ENCODE data around the gene MAST4.

MAST4 gene

GRCh38 chr5:67198917-67199316, 602.7 kb downstream of the MAST4 start:
- no peak overlapping the region for H3K4me3 ChIP-seq (ENCODE audit: low read length)
- DNase-seq (ENCODE audit: low read depth) = no peak
- no peak for TF ChIP-seq CTCF (conservative IDR thresholded peaks at IDR 0.05; ENCODE audit: low read length)

GRCh38 chr5:67199859-67200258, 603.7 kb downstream of the MAST4 start:
- no peak for TF ChIP-seq CTCF (conservative IDR thresholded peaks at IDR 0.05; ENCODE audit: low read length)
- no peak for DNase-seq (ENCODE audit: low read depth)
- no peak overlapping the region for H3K4me3 ChIP-seq (ENCODE audit: low read length)

GRCh38 chr5:67200809-67201562, 604.8 kb downstream of the MAST4 start:
- no peak overlapping the region for H3K4me3 ChIP-seq (ENCODE audit: low read length)
- DNase-seq (ENCODE audit: low read depth) = no peak
- no peak for TF ChIP-seq CTCF (conservative IDR thresholded peaks at IDR 0.05; ENCODE audit: low read length)

- TF ChIP-seq CTCF (conservative IDR thresholded peaks at IDR 0.05; ENCODE audit: low read length) = no peak
- DNase-seq (ENCODE audit: low read depth) = no peak
- no peak overlapping the region for H3K4me3 ChIP-seq (ENCODE audit: low read length)
Measured at GRCh38 chr5:67201897-67202549, 605.8 kb downstream of the MAST4 start.

GRCh38 chr5:67202828-67203227, 606.6 kb downstream of the MAST4 start:
- DNase-seq (ENCODE audit: low read depth) = no peak
- TF ChIP-seq CTCF (conservative IDR thresholded peaks at IDR 0.05; ENCODE audit: low read length) = no peak
- H3K4me3 ChIP-seq (ENCODE audit: low read length) = no peak overlapping the region

GRCh38 chr5:67203701-67204074, 607.5 kb downstream of the MAST4 start:
- peak; percentile 3 for DNase-seq (ENCODE audit: low read depth)
- TF ChIP-seq CTCF (conservative IDR thresholded peaks at IDR 0.05; ENCODE audit: low read length) = no peak
- no peak overlapping the region for H3K4me3 ChIP-seq (ENCODE audit: low read length)

- no peak for TF ChIP-seq CTCF (conservative IDR thresholded peaks at IDR 0.05; ENCODE audit: low read length)
- DNase-seq (ENCODE audit: low read depth) = no peak
- no peak overlapping the region for H3K4me3 ChIP-seq (ENCODE audit: low read length)
Measured at GRCh38 chr5:67204821-67205220, 608.6 kb downstream of the MAST4 start.
